ENCODE data around the gene INSRR. TPM values are rescaled to one million over a fixed set of nuclear protein-coding genes. Genes with fewer than 3 reads are reported as not detected.

The INSRR gene
- total and polyA plus RNA-seq, 2 of the 4 experiments (the other 2 are of a cell fraction) = not detected

DNA sequence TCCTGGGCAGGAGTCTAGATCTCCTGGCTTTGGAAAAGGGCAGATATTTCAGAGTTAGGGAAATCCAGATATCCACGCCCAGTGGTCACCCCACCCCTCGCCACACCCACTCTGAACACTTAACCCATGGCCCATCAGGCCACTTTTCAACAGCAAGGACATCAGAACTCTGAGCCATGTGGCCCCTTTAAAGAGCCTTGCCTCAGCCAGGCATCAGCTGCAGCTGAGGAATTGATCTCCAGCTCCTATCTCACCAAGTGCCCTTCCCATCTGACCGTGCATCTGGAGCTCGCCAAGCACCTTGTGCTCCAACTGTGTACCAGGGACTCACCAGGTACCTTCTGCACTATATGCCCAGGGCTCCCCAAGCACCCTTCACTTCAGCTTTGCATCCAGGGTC is 22.0 kb downstream of the INSRR start:
- POLR2A ChIA-PET (ENCODE audit: unreplicated experiment) = no interaction called here
- H3K9me3 ChIP-seq (ENCODE audit: control insufficient read depth, insufficient read depth, low read length) = no peaks in the 10 kb centered on the region; the same call in 1 of the 2 replicates
- no peak overlapping the region for H2AFZ ChIP-seq (replicated peaks; ENCODE audit: low read length, poor library complexity)
- no peak overlapping the region for H2BK5ac ChIP-seq (ENCODE audit: low read depth, low read length, poor library complexity, severe bottlenecking)
- BruUV-seq (replicated peaks) = no TSS peak
- no peak overlapping the region for H4K5ac ChIP-seq (ENCODE audit: low read depth, low read length)
- no peak overlapping the region for H3K9ac ChIP-seq (ENCODE audit: low read depth, low read length)
- H2BK20ac ChIP-seq (ENCODE audit: low read depth, low read length) = no peak overlapping the region
- DNase-seq (no peak), ATAC-seq (ENCODE audit: low read depth) (no peak)
- no peak overlapping the region; the same call in 1 of the 2 replicates for H3K56ac ChIP-seq (ENCODE audit: extremely low read depth, insufficient read depth, low read length)
- no peak overlapping the region for H4K91ac ChIP-seq (ENCODE audit: insufficient read depth, low read depth, low read length)
- no peak overlapping the region for H4K8ac ChIP-seq (ENCODE audit: low read depth in 2 of 2, low read length in 2 of 2)
- CTCF ChIA-PET = interaction anchor here (3.7 kb wide), 1 partner anchor 23 kb away, joined by 26 read pairs; the partner anchor contains the start of genes INSRR and NTRK1
- H3K23ac ChIP-seq (ENCODE audit: low read depth, low read length) = no peak overlapping the region
- H2BK15ac ChIP-seq (ENCODE audit: low read depth, low read length) = no peak overlapping the region
- no peak overlapping the region for H3K14ac ChIP-seq (replicated peaks; ENCODE audit: low read depth, low read length)
- no peaks in the 10 kb centered on the region for H3K36me3 ChIP-seq (ENCODE audit: control insufficient read depth, insufficient read depth, low read length)
- H3K4me3 ChIP-seq (ENCODE audit: insufficient read depth, low read depth, low read length) = no peak overlapping the region
- H3K27me3 ChIP-seq (ENCODE audit: control insufficient read depth, insufficient read depth, low read length) = peaks cover 82% of the 10 kb centered on the region
- H2BK120ac ChIP-seq (ENCODE audit: low read depth, low read length) = no peak overlapping the region
- no peak overlapping the region for H3K4ac ChIP-seq (ENCODE audit: low read depth, low read length)
- intact Hi-C loops (cut with micrococcal nuclease) (no loop called here), in situ Hi-C loops (cut with MboI; ENCODE audit: low sequenced_read_pairs) (no loop called here), dilution Hi-C loops (cut with HindIII; ENCODE audit: low sequenced_read_pairs, unreplicated experiment) (no loop called here)
- H3K4me2 ChIP-seq (ENCODE audit: low read depth, low read length) = no peak overlapping the region
- TF ChIP-seq, protein P1, sequence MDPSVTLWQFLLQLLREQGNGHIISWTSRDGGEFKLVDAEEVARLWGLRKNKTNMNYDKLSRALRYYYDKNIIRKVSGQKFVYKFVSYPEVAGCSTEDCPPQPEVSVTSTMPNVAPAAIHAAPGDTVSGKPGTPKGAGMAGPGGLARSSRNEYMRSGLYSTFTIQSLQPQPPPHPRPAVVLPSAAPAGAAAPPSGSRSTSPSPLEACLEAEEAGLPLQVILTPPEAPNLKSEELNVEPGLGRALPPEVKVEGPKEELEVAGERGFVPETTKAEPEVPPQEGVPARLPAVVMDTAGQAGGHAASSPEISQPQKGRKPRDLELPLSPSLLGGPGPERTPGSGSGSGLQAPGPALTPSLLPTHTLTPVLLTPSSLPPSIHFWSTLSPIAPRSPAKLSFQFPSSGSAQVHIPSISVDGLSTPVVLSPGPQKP (IDR thresholded peaks at IDR 0.05; ENCODE audit: borderline replicate concordance, low read depth, low read length) = no peak
- TF ChIP-seq MXI1 (IDR thresholded peaks at IDR 0.05; ENCODE audit: borderline replicate concordance, low read depth, low read length) (no peak), RFX5 (IDR thresholded peaks at IDR 0.05; ENCODE audit: low read depth, low read length) (no peak), RAD21 (IDR thresholded peaks at IDR 0.05; ENCODE audit: low read length) (no peak), CEBPB (IDR thresholded peaks at IDR 0.05; ENCODE audit: low read depth, low read length) (no peak), FOS (IDR thresholded peaks at IDR 0.05; ENCODE audit: low read depth, low read length) (no peak), BHLHE40 (IDR thresholded peaks at IDR 0.05; ENCODE audit: low read depth, low read length) (no peak), SMC3 (IDR thresholded peaks at IDR 0.05; ENCODE audit: low read depth, low read length) (no peak)
- TF ChIP-seq, protein P2, sequence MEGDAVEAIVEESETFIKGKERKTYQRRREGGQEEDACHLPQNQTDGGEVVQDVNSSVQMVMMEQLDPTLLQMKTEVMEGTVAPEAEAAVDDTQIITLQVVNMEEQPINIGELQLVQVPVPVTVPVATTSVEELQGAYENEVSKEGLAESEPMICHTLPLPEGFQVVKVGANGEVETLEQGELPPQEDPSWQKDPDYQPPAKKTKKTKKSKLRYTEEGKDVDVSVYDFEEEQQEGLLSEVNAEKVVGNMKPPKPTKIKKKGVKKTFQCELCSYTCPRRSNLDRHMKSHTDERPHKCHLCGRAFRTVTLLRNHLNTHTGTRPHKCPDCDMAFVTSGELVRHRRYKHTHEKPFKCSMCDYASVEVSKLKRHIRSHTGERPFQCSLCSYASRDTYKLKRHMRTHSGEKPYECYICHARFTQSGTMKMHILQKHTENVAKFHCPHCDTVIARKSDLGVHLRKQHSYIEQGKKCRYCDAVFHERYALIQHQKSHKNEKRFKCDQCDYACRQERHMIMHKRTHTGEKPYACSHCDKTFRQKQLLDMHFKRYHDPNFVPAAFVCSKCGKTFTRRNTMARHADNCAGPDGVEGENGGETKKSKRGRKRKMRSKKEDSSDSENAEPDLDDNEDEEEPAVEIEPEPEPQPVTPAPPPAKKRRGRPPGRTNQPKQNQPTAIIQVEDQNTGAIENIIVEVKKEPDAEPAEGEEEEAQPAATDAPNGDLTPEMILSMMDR (conservative IDR thresholded peaks at IDR 0.05; ENCODE audit: low read depth, low read length) = no peak
- H2AK5ac ChIP-seq (ENCODE audit: low read depth, low read length) = no peak overlapping the region
- H3K4me1 ChIP-seq (ENCODE audit: control insufficient read depth, insufficient read depth, low read length) = no peaks in the 10 kb centered on the region
- no peak overlapping the region for H3K18ac ChIP-seq (ENCODE audit: low read depth, low read length)
- no peaks in the 10 kb centered on the region; the same call in 1 of the 2 replicates for H4K20me1 ChIP-seq (ENCODE audit: insufficient read depth, low read length)
- no peak overlapping the region for H2AK9ac ChIP-seq (replicated peaks; ENCODE audit: low read depth, low read length, poor library complexity)
- 92% methylated on average over 3 of the region's 4 CpGs; no CpG with 5 or more reads in 1 of the 2 experiments for WGBS, 2 experiments (ENCODE audit: extremely low coverage in 2 of 2, insufficient read length in 1 of 2)
- H3K9me1 ChIP-seq (ENCODE audit: insufficient read depth, low read length) = no peaks in the 10 kb centered on the region
- no peak overlapping the region for H3K27ac ChIP-seq (ENCODE audit: insufficient read depth, low read length)
- no peaks in the 10 kb centered on the region for H3K79me1 ChIP-seq (ENCODE audit: low read depth in 1 of 2, low read length in 2 of 2)

Data from IMR-90 (cell line).